A549 (cell line): ENCODE measurements around the gene NSD2.

Source experiments
- CTCF ChIP-seq: fragments of >200 bp; sonication (Bioruptor Twin); formaldehyde crosslinking; IDR thresholded peaks from 3 replicates; pipeline ENCODE4 v1.5.1; 2016
- JUN ChIP-seq, 2 experiments: fragments of >200 bp; sonication (Bioruptor Twin); formaldehyde crosslinking; IDR thresholded peaks; 2 replicates in 1 of 2; 3 replicates in 1 of 2; pipeline ENCODE4 v1.6.1; 2016 to 2017
- POLR2A ChIP-seq: IDR thresholded peaks from 2 replicates; pipeline ENCODE4 v1.6.1; 2012; ENCODE audit warnings: mild to moderate bottlenecking, low read length

DNA sequence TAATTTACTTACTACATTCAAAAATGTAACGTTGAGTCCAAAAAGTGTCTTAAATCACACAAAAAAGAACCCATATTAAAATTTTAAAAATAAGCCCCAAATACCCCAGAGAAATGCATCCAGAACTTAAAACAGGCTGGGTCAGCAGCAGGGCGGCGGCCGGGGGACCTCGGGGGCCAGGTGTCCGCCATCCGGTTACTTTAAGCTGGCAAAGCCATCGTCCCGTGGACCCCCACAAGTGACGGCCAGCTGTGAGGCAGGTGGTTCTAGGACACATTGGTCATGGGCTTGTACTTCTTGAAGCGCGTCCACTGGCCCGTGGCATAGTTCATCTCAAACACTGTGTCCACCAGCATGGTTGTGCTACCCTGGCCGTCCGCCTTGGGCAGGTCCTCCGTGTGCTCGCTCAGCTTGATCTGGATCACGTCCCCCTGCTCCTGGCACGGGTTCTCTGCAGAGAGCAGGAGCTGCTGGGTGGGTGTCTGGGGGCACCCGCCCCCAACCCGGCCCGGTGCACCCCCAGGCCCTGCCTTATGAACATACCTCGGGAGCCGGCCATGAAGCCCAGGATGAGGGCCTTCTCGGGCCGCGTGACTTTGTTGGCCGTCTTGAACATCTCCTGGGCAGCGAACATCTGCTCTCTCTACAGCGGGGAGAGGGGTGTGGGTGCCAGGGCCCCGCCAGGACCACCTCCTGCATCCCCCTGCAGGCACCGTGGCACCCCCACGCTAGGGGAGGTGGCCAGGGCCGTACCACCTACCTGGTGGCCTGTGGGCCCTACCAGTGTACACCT, 112.1 kb downstream of the NSD2 start:
- TF ChIP-seq CTCF, result no peak
- TF ChIP-seq POLR2A, result no peak
- no peak for TF ChIP-seq JUN (IDR thresholded peaks at IDR 0.05)
